Adrenal gland (tissue), 12 donors: ENCODE data around the gene CD28. TPM values are rescaled to one million over a fixed set of nuclear protein-coding genes. Genes with fewer than 3 reads are reported as not detected.

Source experiments
- DNase-seq, 7 donors: peaks; one replicate each; pipeline ENCODE4 v3.0.0-alpha.2; 2019 to 2020
- H3K27ac ChIP-seq, 5 donors: fragments of 200-600 bp; sonication (generic) in 4 of 5; 1 replicate in 3 of 5; 2 replicates in 2 of 5; pipeline versions ENCODE4 v1.5.1 to v1.8.0; 2016 to 2020; ENCODE audit warnings: mild to moderate bottlenecking in 1 of 5
- H3K27me3 ChIP-seq: fragments of 200-600 bp; 2 replicates; pipeline ENCODE4 v1.8.0; 2021
- H3K36me3 ChIP-seq, 2 donors: fragments of 200-600 bp; replicated peaks in 1 of 2; 1 replicate in 1 of 2; 2 replicates in 1 of 2; pipeline versions ENCODE4 v1.5.1 to v1.8.0; 2018 to 2022
- H3K4me1 ChIP-seq, 2 donors: fragments of 200-600 bp; replicated peaks in 1 of 2; 1 replicate in 1 of 2; 2 replicates in 1 of 2; pipeline versions ENCODE4 v1.5.1 to v1.8.0; 2018 to 2021
- H3K4me3 ChIP-seq, 4 donors: fragments of 200-600 bp; sonication (generic) in 3 of 4; one replicate each; pipeline ENCODE4 v1.5.1; 2016 to 2018
- H3K9me3 ChIP-seq, 3 donors: fragments of 200-600 bp; sonication (generic) in 1 of 3; replicated peaks in 1 of 3; 1 replicate in 2 of 3; 2 replicates in 1 of 3; pipeline versions ENCODE4 v1.5.1 to v1.8.0; 2016 to 2021
- CTCF ChIP-seq, 6 experiments: fragments of 450-650 bp in 4 of 6; fragments of 200-600 bp in 2 of 6; sonication (generic) in 1 of 6; IDR thresholded peaks; 1 replicate in 5 of 6; 2 replicates in 1 of 6; pipeline versions ENCODE4 v1.5.1 to v1.8.0; 2016 to 2021; ENCODE audit warnings: antibody characterized with exemption in 6 of 6, mild to moderate bottlenecking in 2 of 6, moderate library complexity in 1 of 6
- POLR2A ChIP-seq, 2 donors: fragments of 450-650 bp; IDR thresholded peaks; one replicate each; pipeline ENCODE4 v1.6.1; 2017; ENCODE audit warnings: antibody characterized with exemption in 2 of 2, mild to moderate bottlenecking in 2 of 2, moderate library complexity in 1 of 2
- WGBS, 4 donors: extraction: QIAGEN DNeasy Blood & Tissue Kit in 2 of 4; methylation state at CpG; one replicate each; pipeline versions ENCODE4 v1.1.5 to v1.1.7; 2013 to 2017; 5-methylcytosine and 5-hydroxymethylcytosine counted together
- intact Hi-C, 2 donors: fragments of 100-400 bp; cut with DNase I; formaldehyde crosslinking; loops; one replicate each; pipeline versions ENCODE4 v1.14.1 to v1.15.0; 2022 to 2023
- polyA plus RNA-seq, 3 donors: library from polyadenylated mRNA; stranded (reverse); fragments of 200-250 nt in 2 of 3; fragments of 350-450 nt in 1 of 3; fragmentation: Illumina TruSeq in 1 of 3; extraction: RNeasy Lipid Tissue Mini Kit (QIAGEN cat#74804) in 1 of 3; gene quantifications; one replicate each; pipeline ENCODE4 v1.2.3, GENCODE V29; 2013 to 2014
- small RNA-seq, 2 donors: library from RNA; depleted of rRNA; stranded (forward); fragments of <200 nt; gene quantifications; one replicate each; pipeline ENCODE3, GENCODE V24; 2016
- total RNA-seq, 9 donors: library from RNA; depleted of rRNA in 4 of 9; stranded (reverse); fragments of >200 nt in 4 of 9; fragments of 120-200 nt in 1 of 9; fragmentation: NEBNext Ultra II Directional in 1 of 9; extraction: Animal tissue kit (Norgen Biotek cat#: 25700) in 1 of 9; gene quantifications; one replicate each; pipeline versions ENCODE4 v1.1.0 to v1.2.4, GENCODE V29; 2013 to 2023
- donor health status: healthy with polysubstance abuse.
- donor health status: Bipolar disorder and iron deficiency.
- donor health status: DM: yes; HTN: yes; CAD: no.
- donor health status: DM: no; HTN: no; CAD: no.
- donor health status: DM: no; HTN: no; CAD: no.
- donor health status: DM: yes; HTN: yes; CAD: no.

Gene CD28
- total and polyA plus RNA-seq, 12 donors, result 0.08 to 1.4 (median 0.32) TPM; not detected in 1

DNA sequence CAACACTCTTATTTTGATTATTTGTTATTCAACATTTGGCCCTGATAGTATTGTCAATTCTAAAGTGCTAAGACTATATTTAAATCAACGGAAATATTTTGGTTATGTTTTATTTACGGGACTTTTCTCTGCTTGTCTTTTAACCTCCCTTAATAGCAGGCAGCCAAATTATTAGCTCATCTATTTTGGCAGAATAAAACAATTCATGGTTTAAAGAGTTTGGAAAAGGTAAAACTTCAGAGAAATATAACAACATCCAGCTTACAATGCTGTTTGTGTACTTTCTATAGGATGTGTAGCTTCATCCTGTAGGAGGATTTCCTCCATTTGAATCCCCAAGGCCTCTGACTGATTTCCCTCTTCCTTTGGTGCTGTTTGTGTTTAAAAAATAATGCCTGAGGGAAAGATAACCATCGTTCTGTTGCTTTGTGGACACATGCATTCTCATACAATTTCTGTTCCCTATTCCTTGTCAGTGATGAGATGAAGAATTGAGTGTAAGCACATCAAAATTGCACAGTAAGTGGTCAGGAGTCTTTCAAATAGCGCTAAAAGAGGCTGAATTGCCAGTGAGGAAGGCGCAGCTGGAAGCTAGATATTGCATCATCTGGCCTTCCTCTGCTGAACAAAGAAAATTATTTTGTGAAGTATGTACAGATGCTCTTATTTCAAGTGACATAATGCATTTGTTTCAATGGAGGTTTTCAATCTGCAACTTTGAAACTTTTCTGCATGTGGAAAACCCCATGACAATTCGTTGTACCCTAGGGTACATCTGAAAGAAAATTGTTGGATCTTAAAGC is 80.3 kb downstream of the CD28 start:
- H3K4me1 ChIP-seq, result peaks cover 6 to 9% of the 10 kb centered on the region in 2 donors
- H3K9me3 ChIP-seq, result no peaks in the 10 kb centered on the region
- intact Hi-C loops, result no loop called here
- H3K27me3 ChIP-seq, result no peaks in the 10 kb centered on the region
- H3K36me3 ChIP-seq, result no peaks in the 10 kb centered on the region
- TF ChIP-seq POLR2A (IDR thresholded peaks at IDR 0.05) (no peak), CTCF (IDR thresholded peaks at IDR 0.05) (no peak)
- peak overlapping the region in 3 of 5 donors; percentile 7 to 59 (median 14) for H3K27ac ChIP-seq
- H3K4me3 ChIP-seq, result no peak overlapping the region
- 65 to 71% (median 67%) methylated on average over 6 of the region's 6 CpGs for WGBS, 4 donors
- peak in 2 of 7 donors; percentile 32 to 36 for DNase-seq

GRCh38 chr2:203787979-203788378 is 81.5 kb downstream of the CD28 start:
- 47 to 73% (median 53%) methylated on average over 2 of the region's 2 CpGs for WGBS, 4 donors

More at GRCh38 chr2:203787979-203788378, 81.5 kb downstream of the CD28 start:
- TF ChIP-seq POLR2A (IDR thresholded peaks at IDR 0.05) (no peak), CTCF (IDR thresholded peaks at IDR 0.05) (no peak)
- intact Hi-C loops, result no loop called here
- H3K4me3 ChIP-seq, result no peak overlapping the region
- no peak for DNase-seq
- H3K27me3 ChIP-seq, result no peaks in the 10 kb centered on the region
- H3K9me3 ChIP-seq, result no peaks in the 10 kb centered on the region
- H3K4me1 ChIP-seq, result peaks cover 0 to 6% of the 10 kb centered on the region in 2 donors
- H3K36me3 ChIP-seq, result no peaks in the 10 kb centered on the region
- peak overlapping the region in 3 of 5 donors; percentile 14 to 59 (median 19) for H3K27ac ChIP-seq

Small RNA genes within 50 kb of the gene (small RNA-seq; reads per million reads assigned to genes)
- gene AC125238.1, result 0 reads per million in 2 donors
- gene RNU6-474P, result 0 to 0.17 reads per million in 2 donors

Other genes with a start within 250 kb of the CD28 start
- 10 to 100 TPM; 12.5 to 72.5 (median 31.9) TPM for gene RAPH1, start 171.3 kb upstream of the CD28 start, total RNA-seq
- 10 to 100 TPM in 1 of 3 donors, 1 to 10 TPM in 2; 4.2 to 11.9 (median 6.3) TPM for gene RAPH1, start 171.3 kb upstream of the CD28 start, polyA plus RNA-seq
- under 1 TPM in 2 of 9 donors, not detected in 7; 0.06 to 0.50 TPM for gene CTLA4, start 161.1 kb downstream of the CD28 start, total RNA-seq
- gene CTLA4, start 161.1 kb downstream of the CD28 start, polyA plus RNA-seq, result under 1 TPM in 2 of 3 donors, not detected in 1; 0.03 to 0.15 TPM
- under 1 TPM in 4 of 9 donors, not detected in 5; 0.14 to 0.51 (median 0.30) TPM for gene ICOS, start 230.1 kb downstream of the CD28 start, total RNA-seq
- gene ICOS, start 230.1 kb downstream of the CD28 start, polyA plus RNA-seq, result under 1 TPM in 2 of 3 donors, not detected in 1; 0.07 TPM